ENCODE data around the gene LMF2.

- TF ChIP-seq, protein P1, sequence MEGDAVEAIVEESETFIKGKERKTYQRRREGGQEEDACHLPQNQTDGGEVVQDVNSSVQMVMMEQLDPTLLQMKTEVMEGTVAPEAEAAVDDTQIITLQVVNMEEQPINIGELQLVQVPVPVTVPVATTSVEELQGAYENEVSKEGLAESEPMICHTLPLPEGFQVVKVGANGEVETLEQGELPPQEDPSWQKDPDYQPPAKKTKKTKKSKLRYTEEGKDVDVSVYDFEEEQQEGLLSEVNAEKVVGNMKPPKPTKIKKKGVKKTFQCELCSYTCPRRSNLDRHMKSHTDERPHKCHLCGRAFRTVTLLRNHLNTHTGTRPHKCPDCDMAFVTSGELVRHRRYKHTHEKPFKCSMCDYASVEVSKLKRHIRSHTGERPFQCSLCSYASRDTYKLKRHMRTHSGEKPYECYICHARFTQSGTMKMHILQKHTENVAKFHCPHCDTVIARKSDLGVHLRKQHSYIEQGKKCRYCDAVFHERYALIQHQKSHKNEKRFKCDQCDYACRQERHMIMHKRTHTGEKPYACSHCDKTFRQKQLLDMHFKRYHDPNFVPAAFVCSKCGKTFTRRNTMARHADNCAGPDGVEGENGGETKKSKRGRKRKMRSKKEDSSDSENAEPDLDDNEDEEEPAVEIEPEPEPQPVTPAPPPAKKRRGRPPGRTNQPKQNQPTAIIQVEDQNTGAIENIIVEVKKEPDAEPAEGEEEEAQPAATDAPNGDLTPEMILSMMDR (conservative IDR thresholded peaks at IDR 0.05; ENCODE audit: low read length) = no peak
- no peak for TF ChIP-seq EZH2phosphoT487 (IDR thresholded peaks at IDR 0.05; ENCODE audit: borderline replicate concordance, low read depth, low read length)
These were observed 37.3 kb upstream of the LMF2 start for GRCh38 chr22:50544746-50545253.

Measured in OCI-LY7 (cell line).